HG02981 (cell line): ENCODE measurements around the gene CDC25B.

Experiments used
- ATAC-seq: cut with Tn5 transposase; IDR thresholded peaks from one replicate; pipeline ENCODE4 v1.9.1; 2021; ENCODE audit warnings: mild to moderate bottlenecking, moderate library complexity; ENCODE audit not compliant: unreplicated experiment

The CDC25B gene

DNA sequence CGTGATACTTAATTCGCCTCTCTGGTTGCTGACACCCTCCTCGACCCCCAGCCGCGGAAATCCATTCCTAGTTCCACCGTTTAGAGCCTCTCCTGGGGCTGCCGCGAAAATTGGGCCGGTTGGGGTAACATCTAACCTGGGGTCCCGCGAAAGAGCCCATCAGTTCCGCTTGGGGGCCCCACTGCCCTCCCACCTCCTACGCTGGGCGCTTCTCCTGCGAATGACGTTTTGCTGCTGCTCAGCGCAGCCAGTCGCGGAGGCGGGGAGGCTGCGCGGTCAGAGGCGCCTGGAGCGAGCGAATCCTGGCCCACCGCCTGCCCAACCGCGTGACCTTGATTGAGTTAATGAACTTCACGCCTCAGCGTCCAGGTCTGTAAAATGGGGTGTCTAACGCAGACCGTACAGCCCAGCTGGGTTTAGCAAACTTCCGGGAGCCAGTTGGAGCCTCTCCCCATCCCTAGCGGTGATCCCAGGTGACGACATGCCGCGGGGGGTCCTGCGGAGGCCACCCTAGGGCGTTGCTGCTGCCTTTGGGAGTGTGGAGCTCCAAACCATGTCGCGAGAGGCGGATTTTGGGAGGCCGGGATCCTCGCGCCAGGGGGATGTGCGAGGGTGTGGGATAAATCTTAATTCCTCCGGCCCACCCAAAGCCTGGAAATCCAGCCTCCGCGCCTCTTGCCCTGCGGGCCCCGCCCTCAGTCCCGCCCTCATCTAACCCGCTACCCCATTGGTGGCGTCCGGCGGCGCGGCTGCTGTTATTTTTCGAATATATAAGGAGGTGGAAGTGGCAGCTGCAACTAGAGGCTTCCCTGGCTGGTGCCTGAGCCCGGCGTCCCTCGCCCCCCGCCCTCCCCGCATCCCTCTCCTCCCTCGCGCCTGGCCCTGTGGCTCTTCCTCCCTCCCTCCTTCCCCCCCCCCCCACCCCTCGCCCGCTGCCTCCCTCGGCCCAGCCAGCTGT, at the start of gene CDC25B:
Gene CDC25B, plus strand, starts transcription at position 800 of the 958 bp plus-strand sequence. CDS start 222 bp downstream, outside the sequence.
- ATAC-seq, result peak; percentile 53

DNA sequence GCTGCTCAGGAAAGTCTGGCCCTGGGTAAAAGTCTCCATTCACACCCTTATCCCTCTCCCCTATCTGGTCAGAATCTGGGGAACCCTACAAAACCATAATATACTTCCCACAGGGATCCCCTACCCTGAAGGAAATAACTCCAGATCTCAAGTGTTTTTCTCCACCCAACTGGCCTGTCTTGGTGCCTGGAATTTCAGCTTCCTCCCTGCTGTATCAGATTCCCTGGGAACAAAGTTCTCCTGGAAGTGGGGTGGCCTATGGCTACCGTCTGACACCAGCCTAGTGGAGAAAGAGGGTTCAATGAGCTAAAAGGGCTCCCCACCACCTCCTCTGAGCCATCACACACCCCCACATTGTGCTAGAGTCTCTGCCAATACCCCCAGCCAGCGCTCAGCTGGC, 48.6 kb upstream of the CDC25B start:
- no peak for ATAC-seq

DNA sequence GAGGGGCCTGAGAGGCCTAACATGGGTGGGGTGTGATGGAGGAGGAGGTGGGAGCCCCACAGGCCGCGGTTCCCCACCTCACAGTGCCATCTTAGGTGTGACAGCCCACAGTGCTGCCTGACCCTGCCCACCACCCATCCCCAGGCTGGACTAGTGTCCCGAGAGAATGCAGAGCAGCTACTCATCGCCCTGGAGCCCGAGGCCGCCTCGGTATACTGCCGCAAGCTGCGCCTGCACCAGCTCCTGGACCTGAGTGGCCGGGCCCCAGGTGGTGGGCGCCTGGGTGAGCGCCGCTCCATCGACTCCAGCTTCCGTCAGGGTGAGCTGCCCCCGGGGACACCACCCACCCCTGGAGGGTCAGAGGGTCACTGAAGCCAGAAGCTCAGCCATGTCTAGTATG, 48.0 kb upstream of the CDC25B start:
- ATAC-seq, result no peak

GRCh38 chr20:3749087-3749688, 46.9 kb upstream of the CDC25B start:
- no peak for ATAC-seq

GRCh38 chr20:3749689-3750531, 46.2 kb upstream of the CDC25B start:
- ATAC-seq, result no peak

DNA sequence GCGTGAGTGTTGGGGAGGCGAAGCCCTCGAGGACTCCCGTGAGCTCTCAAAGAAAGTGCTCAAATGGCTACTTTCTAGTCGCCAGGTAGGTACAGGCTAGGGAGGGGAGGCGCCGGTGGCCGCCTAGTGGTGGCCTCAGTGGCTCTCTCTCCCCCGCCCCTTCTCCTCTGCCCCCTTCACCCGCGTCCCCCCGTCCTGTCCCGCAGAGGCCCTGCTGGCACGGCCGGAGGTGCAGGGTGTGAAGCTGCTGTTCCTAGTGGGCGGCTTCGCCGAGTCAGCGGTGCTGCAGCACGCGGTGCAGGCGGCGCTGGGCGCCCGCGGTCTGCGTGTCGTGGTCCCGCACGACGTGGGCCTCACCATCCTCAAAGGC, 44.8 kb upstream of the CDC25B start:
- no peak for ATAC-seq

DNA sequence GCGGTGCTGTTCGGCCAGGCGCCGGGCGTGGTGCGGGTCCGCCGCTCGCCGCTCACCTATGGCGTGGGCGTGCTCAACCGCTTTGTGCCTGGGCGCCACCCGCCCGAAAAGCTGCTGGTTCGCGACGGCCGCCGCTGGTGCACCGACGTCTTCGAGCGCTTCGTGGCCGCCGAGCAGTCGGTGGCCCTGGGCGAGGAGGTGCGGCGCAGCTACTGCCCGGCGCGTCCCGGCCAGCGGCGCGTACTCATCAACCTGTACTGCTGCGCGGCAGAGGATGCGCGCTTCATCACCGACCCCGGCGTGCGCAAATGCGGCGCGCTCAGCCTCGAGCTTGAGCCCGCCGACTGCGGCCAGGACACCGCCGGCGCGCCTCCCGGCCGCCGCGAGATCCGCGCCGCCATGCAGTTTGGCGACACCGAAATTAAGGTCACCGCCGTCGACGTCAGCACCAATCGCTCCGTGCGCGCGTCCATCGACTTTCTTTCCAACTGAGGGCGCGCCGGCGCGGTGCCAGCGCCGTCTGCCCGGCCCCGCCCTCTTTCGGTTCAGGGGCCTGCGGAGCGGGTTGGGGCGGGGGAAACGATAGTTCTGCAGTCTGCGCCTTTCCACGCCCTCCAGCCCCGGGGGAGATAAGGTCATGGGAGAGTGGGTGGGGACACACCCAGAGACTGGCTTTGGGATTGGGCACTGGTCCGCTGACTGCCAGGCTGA, 44.3 kb upstream of the CDC25B start:
- no peak for ATAC-seq

DNA sequence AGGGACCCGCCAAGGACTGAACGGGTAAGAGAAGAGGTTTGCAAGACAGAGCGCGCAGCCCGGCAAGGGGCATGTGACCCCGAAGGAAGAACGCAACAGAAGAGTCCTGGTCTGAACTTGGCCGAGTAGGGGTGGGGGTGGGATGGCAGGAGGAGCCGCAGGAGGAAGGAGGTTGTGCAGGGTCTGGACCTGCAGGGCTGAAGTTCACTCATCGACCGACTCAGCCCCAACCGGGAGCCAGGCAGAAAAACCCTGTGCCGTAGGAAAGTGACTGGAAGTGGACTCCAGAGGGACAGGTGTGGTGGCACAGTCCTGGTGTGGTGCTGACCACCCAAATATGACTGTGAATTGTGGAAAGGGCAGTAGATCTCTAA, 43.7 kb upstream of the CDC25B start:
- ATAC-seq, result no peak

DNA sequence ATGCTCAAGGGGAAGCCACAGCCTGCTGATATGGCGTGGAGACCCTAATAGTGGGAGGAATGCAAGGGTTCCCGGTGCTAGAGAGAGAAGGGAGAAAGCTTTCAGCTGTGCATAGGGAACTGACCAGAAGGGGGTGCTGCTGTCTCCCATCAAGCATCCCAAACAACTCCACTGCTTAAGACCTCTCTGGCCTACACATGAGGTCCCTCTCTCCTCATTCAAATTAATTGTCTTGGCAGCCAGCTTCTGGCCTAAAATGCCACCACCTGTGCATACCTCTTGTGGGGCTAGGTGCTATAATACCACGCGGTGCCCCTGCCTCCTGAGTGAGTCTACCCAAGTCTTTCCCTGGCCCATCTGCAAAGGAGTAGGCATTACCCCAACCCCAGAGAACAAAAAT, 43.0 kb upstream of the CDC25B start:
- no peak for ATAC-seq

- no peak for ATAC-seq
These were observed 42.4 kb upstream of the CDC25B start for GRCh38 chr20:3753501-3754275.

DNA sequence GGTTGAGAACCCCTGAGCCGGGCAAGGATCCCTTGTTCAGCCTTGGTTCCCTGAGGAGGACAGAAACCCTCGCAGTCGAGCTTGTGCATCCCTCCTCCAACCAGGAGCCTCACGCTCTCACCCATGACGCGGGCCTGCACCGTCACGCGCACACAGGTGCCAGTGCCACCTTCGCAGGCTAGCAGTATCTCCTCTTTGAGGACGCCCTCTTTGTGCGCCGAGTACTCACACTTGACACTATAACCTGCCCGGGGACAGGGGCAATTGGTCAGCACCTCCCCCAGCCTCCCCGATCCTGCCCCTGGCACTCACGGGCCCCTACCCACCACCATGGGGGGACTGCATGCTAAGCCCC, 41.9 kb upstream of the CDC25B start:
- ATAC-seq, result no peak

- no peak for ATAC-seq
These were observed 40.8 kb upstream of the CDC25B start for GRCh38 chr20:3755269-3755668.

GRCh38 chr20:3755814-3756480, 40.2 kb upstream of the CDC25B start:
- ATAC-seq, result no peak

GRCh38 chr20:3757268-3757667, 38.8 kb upstream of the CDC25B start:
- ATAC-seq, result no peak

DNA sequence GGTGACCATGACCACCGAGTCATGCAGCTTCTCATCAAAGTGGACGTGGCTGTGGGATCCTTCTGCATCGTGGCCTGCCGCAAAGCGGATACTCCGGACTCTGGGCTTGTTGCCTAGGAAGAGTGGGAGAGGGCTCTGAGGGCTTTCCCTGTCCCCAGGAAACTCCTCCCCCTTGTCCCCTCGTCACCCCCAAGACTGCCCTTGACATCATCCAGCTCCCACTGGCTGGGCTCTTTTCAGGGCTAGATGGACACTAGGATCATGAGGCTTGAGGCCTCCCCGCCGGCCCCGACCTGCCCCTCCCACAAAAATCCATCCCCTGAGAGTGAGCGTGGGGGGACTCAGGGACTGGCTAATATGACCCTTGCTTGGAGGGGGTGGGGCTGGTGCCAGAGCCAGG, 37.5 kb upstream of the CDC25B start:
- no peak for ATAC-seq

DNA sequence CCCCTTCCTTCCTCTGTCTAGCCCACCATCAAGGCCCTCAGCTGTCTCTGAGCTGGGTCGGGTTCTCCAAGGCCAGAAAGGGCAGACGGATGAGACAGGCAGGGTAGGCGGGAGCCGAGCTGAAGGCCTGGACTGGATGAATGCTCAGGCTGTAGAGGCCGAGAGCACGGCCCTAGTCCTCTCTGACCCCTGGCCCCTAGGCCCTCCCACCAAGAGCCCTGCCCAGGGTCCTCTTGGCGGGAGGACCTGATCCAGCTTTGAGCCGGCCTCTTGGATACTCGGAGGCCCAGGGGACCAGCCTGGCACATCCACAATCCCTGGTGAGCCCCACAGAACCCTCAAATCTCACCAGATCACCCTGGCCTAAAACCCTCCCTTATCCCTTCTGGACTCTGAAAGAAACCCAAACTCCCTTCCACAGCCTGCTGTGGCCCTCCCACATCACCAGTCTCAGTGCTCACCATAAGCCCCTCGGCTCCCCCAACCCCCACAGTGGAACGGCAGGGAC, 36.7 kb upstream of the CDC25B start:
- no peak for ATAC-seq

- ATAC-seq, result no peak
These were observed 36.2 kb upstream of the CDC25B start for GRCh38 chr20:3759884-3760283.

- ATAC-seq, result no peak
These were observed 35.3 kb upstream of the CDC25B start for GRCh38 chr20:3760655-3761348.
